GM19328 (cell line): ENCODE data around the gene FARSB.
"Not testable (repeated sequence)": the region's sequence is repeated elsewhere in the genome, so short reads cannot be mapped to it uniquely, and the experiment has no call there.

Source experiments
- ATAC-seq: cut with Tn5 transposase; IDR thresholded peaks from one replicate; pipeline ENCODE4 v1.9.1; 2021; ENCODE audit warnings: mild to moderate bottlenecking, moderate library complexity; ENCODE audit not compliant: unreplicated experiment

FARSB gene

DNA sequence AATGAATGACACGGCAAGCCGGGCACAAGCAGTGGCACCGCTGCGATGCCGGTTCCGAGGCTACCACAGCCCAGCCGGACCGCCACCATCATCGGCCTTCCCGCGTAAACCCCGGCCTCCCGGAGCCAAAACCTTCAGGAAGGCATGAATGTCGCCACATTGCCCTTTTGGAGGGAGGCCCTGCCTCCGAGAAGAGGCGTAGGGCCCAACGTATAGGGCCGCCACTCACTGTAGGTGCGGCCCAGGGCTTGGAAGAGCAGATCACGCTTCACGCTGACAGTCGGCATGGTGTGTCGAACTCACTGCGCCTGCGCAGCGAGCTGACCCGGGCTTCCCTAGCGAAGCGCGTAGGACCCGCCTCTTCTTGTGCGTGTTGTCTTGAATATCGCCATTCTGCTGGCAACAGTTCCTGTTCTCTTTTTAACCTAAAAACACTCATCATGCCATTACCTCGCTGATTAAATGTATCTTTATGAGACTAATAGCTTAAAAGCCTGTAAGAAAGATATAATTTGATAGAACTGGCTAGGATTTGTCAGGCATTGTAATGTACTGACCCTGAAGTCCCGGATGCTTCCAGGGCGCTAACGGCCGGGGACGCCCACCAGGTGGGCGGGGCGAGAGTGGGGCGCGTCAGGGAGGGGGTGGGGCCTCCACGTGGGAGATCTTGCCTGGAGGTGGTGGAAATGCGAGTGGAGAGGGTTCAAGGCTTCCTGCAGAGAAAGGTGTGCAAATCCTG, at the start of gene FARSB:
TSS of gene FARSB (minus strand) at position 306 of the 739 bp plus-strand sequence. CDS start at position 287, 19 bp downstream.
- ATAC-seq, result peak; percentile 85

GRCh38 chr2:222703886-222704285, 48.0 kb upstream of the FARSB start:
- no peak for ATAC-seq

- ATAC-seq, result no peak
These were observed 47.2 kb upstream of the FARSB start for GRCh38 chr2:222703091-222703490.

- ATAC-seq, result no peak
These were observed 45.8 kb upstream of the FARSB start for GRCh38 chr2:222701721-222702131.

- ATAC-seq, result no peak
These were observed 45.3 kb upstream of the FARSB start for GRCh38 chr2:222701233-222701632.

DNA sequence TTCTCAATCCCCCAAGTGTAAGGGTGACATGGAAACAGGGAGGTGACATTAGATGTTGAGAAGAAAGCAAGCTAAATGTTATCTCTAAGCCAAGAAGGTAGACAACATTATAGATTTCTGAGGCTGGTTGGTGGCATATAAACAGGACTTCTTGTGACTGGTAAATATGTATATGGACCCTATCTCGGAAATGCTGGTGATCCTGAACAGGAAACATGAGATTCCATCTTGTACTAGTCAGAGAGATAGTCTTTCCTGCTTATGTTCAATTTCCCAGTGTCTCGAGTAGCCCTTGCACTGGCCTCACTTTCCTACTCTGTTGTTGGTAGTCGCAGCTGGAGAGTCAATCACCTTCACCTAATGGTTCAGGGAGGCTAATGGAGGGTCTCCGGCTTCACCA, 42.4 kb upstream of the FARSB start:
- no peak for ATAC-seq

DNA sequence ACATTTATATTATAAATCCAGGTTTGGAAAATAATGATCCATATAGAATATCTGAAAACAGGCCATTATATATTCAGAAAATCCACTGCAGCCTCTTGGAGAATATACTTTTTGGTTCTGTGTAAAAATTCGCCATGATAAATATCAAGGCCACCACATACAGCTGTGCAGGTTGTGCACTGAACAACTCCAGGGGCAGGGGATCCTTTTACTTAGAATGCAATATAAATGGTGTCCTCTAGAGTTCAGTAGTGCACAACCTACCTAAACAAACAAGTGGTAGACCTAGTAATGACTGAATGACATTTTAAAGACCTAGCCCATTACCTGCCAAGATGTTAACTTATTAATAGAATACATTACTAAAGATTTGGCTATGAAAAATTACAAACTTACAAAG, 37.9 kb upstream of the FARSB start:
- peak; percentile 49 for ATAC-seq

DNA sequence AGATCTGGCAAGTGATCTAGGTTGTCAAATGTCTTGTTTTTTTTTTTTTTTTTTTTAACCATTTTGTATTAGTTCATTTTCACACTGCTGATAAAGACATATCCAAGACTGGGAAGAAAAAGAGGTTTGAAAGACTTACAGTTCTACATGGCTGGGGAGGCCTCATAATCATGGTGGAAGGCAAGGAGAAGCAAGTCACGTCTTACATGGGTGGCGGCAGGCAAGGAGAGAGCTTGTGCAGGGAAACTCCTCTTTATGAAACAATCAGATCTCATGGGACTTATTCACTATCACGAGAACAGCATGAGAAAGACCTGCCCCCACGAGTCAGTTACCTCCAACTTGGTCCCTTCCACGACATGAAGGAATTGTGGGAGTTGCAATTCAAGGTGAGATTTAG, 37.5 kb upstream of the FARSB start:
- ATAC-seq, result not testable (repeated sequence)

GRCh38 chr2:222690564-222691200, 34.8 kb upstream of the FARSB start:
- peak; percentile 91 for ATAC-seq

- no peak for ATAC-seq
These were observed 33.4 kb upstream of the FARSB start for GRCh38 chr2:222689322-222689721.

- no peak for ATAC-seq
These were observed 33.0 kb upstream of the FARSB start for GRCh38 chr2:222688917-222689316.

DNA sequence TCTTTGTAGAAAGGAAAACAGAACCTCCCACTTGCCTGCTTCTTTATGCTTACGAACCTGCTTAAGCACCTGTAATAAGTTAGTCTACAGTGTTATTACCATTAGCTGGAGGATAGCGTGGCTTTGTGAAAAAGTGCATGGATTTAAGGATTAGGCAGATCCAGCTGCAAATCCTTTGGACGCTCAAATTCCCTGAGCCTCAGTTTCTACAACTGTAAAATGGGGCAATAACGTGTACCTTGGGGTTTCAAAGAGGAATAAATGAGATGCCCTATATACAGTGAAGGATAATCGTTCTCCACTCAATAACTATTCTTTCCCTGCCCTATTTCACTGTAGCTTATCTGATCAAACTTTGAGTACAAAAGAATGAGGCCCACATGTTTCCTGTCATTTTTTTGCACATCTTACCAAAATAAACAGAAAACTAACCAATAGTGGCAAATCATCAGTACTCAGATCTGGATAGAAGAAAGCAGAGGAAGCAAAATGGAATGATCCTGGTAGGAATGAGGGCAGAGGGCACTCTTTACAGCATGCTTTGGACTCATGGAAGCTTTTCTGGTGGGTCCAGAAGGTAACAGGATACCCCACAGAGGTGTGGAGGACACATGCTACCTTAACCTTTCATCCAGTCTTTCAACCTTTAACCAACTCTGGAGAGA, 30.3 kb upstream of the FARSB start:
- no peak for ATAC-seq

- ATAC-seq, result no peak
These were observed 27.9 kb upstream of the FARSB start for GRCh38 chr2:222683805-222684204.

- ATAC-seq, result no peak
These were observed 22.1 kb upstream of the FARSB start for GRCh38 chr2:222677981-222678380.

- ATAC-seq, result no peak
These were observed 18.0 kb upstream of the FARSB start for GRCh38 chr2:222673883-222674282.

GRCh38 chr2:222673273-222673672, 17.4 kb upstream of the FARSB start:
- ATAC-seq, result no peak

- ATAC-seq, result no peak
These were observed 16.1 kb upstream of the FARSB start for GRCh38 chr2:222672068-222672401.

DNA sequence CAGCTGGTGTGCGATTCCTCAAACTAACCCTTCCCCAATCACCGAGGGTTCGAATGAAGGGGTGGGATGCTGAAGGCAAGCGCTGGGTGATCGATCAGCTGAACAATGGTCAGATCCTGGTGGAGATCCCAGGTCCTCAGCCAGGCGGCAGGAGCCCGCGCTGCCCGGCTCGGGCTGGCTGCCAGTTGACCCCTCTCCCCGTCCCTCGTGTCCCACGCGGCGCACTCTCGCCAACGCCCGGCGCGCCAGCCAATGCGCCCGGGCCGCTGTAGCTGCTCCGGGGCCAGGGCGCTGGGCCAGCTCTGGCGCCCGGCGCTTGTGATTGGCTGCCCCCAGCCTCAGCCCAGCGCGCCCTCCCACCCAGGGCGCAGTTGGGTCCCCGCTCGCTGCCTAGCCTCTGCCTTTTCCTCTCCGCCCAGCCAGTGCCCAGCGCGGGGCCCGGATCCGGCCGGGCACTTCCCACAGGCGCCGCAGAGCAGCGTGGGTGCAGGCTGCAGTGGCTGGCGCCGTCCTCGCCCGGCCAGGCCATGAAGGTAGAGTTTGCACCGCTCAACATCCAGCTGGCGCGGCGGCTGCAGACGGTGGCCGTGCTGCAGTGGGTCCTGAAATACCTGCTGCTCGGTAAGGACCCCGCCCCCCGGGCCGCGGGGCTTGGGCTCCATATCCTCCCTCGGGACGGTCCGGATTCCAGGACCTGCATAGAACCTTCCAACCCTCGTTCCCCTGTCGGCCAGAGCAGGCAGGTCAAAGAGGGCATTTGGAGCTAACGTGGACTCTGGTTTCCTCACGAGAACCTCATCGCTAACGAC, 15.6 kb upstream of the FARSB start, which contains the start of gene MOGAT1:
TSS of gene MOGAT1 (plus strand) at position 400 of the 809 bp plus-strand sequence. CDS start at position 528, 128 bp downstream.
- no peak for ATAC-seq

GRCh38 chr2:222670191-222671038, 14.5 kb upstream of the FARSB start:
- no peak for ATAC-seq

DNA sequence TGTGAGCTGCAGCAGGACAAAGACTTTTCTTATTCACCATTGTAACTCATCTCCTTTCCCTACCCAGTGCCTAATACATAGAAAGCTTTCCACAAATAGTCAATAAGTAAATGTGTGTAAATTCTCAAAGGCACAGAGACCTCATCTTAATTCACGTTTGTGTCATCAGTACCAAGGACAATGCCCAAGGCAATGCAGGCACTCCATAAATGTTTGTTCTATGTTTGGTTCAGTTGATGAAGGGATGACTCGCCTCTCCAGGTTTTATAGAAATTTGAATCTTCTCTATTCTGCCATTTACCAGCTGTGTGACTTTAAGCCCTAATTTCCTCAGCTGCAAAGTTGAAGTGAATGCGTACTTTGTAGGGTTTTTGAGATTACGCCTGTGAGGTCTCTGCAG, 13.5 kb upstream of the FARSB start:
- no peak for ATAC-seq
